NT2/D1 (cell line): ENCODE measurements around the gene KCNJ10.

Source experiments
- SUZ12 ChIP-seq: IDR thresholded peaks from 2 replicates; pipeline ENCODE4 v1.6.1; 2011; ENCODE audit not compliant: insufficient read length, insufficient read depth; ENCODE audit errors: extremely low read depth
- YY1 ChIP-seq: IDR thresholded peaks from 2 replicates; pipeline ENCODE4 v1.6.1; 2011; ENCODE audit not compliant: insufficient read length, insufficient read depth

- TF ChIP-seq SUZ12 (no peak), YY1 (no peak)
Measured at GRCh38 chr1:160062230-160062532, 7.8 kb downstream of the KCNJ10 start.
